Hematopoietic multipotent progenitor cell treated with erythropoietin and hydrocortisone succinate and interleukin-3 and kit ligand, for 4 days (in vitro differentiated cells): Measurements from ENCODE around the gene REN.

ENCODE experiments used
- DNase-seq: peaks from one replicate; pipeline ENCODE4 v3.0.0-alpha.2; 2015

REN gene

GRCh38 chr1:204130981-204131892 lies 34.9 kb downstream of the REN start:
- peak; percentile 45 for DNase-seq

- DNase-seq = no peak
Observed at GRCh38 chr1:204130178-204130577, 36.0 kb downstream of the REN start.

- DNase-seq = peak; percentile 77
Observed at GRCh38 chr1:204128964-204129896, 36.9 kb downstream of the REN start.

- peak; percentile 22 for DNase-seq
Observed at GRCh38 chr1:204128464-204128963, 37.6 kb downstream of the REN start.

- peak; percentile 74 for DNase-seq
Observed at GRCh38 chr1:204127597-204128242, 38.4 kb downstream of the REN start.

GRCh38 chr1:204126956-204127355 lies 39.2 kb downstream of the REN start:
- no peak for DNase-seq

- DNase-seq = no peak
Observed at GRCh38 chr1:204126386-204126785, 39.8 kb downstream of the REN start.

- DNase-seq = no peak
Observed at GRCh38 chr1:204125759-204126351, 40.3 kb downstream of the REN start.

- DNase-seq = no peak
Observed at GRCh38 chr1:204124639-204125038, 41.5 kb downstream of the REN start.

GRCh38 chr1:204123376-204123775 lies 42.8 kb downstream of the REN start:
- DNase-seq = peak; percentile 53

- DNase-seq = no peak
Observed at GRCh38 chr1:204121840-204122555, 44.1 kb downstream of the REN start.

- no peak for DNase-seq
Observed at GRCh38 chr1:204116539-204116938, 49.6 kb downstream of the REN start.

GRCh38 chr1:204115116-204115515 lies 51.0 kb downstream of the REN start:
- DNase-seq = peak; percentile 26

- DNase-seq = peak; percentile 47
Observed at GRCh38 chr1:204114606-204115005, 51.5 kb downstream of the REN start.

- DNase-seq = no peak
Observed at GRCh38 chr1:204113896-204114295, 52.2 kb downstream of the REN start.

- no peak for DNase-seq
Observed at GRCh38 chr1:204112876-204113730, 53.0 kb downstream of the REN start.

GRCh38 chr1:204110894-204111633 lies 55.1 kb downstream of the REN start:
- DNase-seq = no peak

GRCh38 chr1:204108312-204109141 lies 57.6 kb downstream of the REN start:
- DNase-seq = no peak

GRCh38 chr1:204107892-204108291 lies 58.2 kb downstream of the REN start:
- no peak for DNase-seq
